ENCODE measurements around the gene OARD1.
"Not testable (repeated sequence)": the region's sequence is repeated elsewhere in the genome, so short reads cannot be mapped to it uniquely, and the experiment has no call there.

Gene OARD1

GRCh38 chr6:41071923-41072835 is at the start of gene OARD1:
OARD1 (minus strand) TSS chr6:41072356; CDS start chr6:41071634, 722 bp downstream.
- peak; percentile 100 for DNase-seq

- DNase-seq = no peak
These were observed 47.9 kb upstream of the OARD1 start for GRCh38 chr6:41120058-41120457.

GRCh38 chr6:41119508-41119907 is 47.4 kb upstream of the OARD1 start:
- DNase-seq = no peak

GRCh38 chr6:41115027-41115426 is 42.9 kb upstream of the OARD1 start:
- DNase-seq = not testable (repeated sequence)

GRCh38 chr6:41111017-41111416 is 38.9 kb upstream of the OARD1 start:
- no peak for DNase-seq

- DNase-seq = peak; percentile 74
These were observed 31.7 kb upstream of the OARD1 start for GRCh38 chr6:41103847-41104246.

- DNase-seq = no peak
These were observed 28.7 kb upstream of the OARD1 start for GRCh38 chr6:41100871-41101287.

- no peak for DNase-seq
These were observed 26.2 kb upstream of the OARD1 start for GRCh38 chr6:41098366-41098765.

- DNase-seq = no peak
These were observed 25.4 kb upstream of the OARD1 start for GRCh38 chr6:41097467-41098090.

GRCh38 chr6:41093729-41094128 is 21.6 kb upstream of the OARD1 start:
- no peak for DNase-seq

- DNase-seq = no peak
These were observed 20.4 kb upstream of the OARD1 start for GRCh38 chr6:41092421-41093140.

GRCh38 chr6:41090841-41091761 is 18.9 kb upstream of the OARD1 start:
- DNase-seq = no peak

GRCh38 chr6:41088451-41088850 is 16.3 kb upstream of the OARD1 start:
- no peak for DNase-seq

GRCh38 chr6:41085182-41085581 is 13.0 kb upstream of the OARD1 start:
- no peak for DNase-seq

GRCh38 chr6:41083072-41083471 is 10.9 kb upstream of the OARD1 start:
- no peak for DNase-seq

- peak; percentile 42 for DNase-seq
These were observed 8.5 kb upstream of the OARD1 start for GRCh38 chr6:41080621-41081020.

- DNase-seq = no peak
These were observed 6.9 kb upstream of the OARD1 start for GRCh38 chr6:41079080-41079479.

- DNase-seq = no peak
These were observed 5.9 kb upstream of the OARD1 start for GRCh38 chr6:41078101-41078500.

- no peak for DNase-seq
These were observed 5.4 kb upstream of the OARD1 start for GRCh38 chr6:41077536-41077935.

- no peak for DNase-seq
These were observed 3.8 kb upstream of the OARD1 start for GRCh38 chr6:41075651-41076626.

Data from activated CD4-positive, alpha-beta T cell treated with anti-CD3 and anti-CD28 coated beads, Interleukin-2, amount 50 U/mL, for 16 hours (primary cell).